WTC11 (cell line): ENCODE results near the gene OR11H6. TPM values are rescaled to one million over a fixed set of nuclear protein-coding genes. Genes with fewer than 3 reads are reported as not detected.
"Not testable (repeated sequence)": the region's sequence is repeated elsewhere in the genome, so short reads cannot be mapped to it uniquely, and the experiment has no call there.

Source experiments
- ATAC-seq: fragments of 200-7000 bp; cut with Tn5 transposase; 2 replicates; pipeline ENCODE4 v1.10.0; 2021; ENCODE audit warnings: mild to moderate bottlenecking, moderate library complexity
- Bru-seq: library from RNA; stranded (reverse); fragments of 400-500 nt; gene quantifications from one replicate; lab custom pipeline; 2021; lab: Mats Ljungman, UMichigan
- CTCF ChIA-PET: fragments of 300-600 bp; sonication (Branson Sonifier 250); formaldehyde crosslinking; loops from one replicate; lab custom pipeline; 2021; ENCODE audit warnings: antibody characterized with exemption; lab: Charles Lee
- POLR2A ChIA-PET: fragments of 350-600 bp; sonication (Branson Sonifier 250); formaldehyde crosslinking; loops from one replicate; lab custom pipeline; 2021; ENCODE audit warnings: antibody characterized with exemption; lab: Charles Lee
- DNase-seq: peaks from one replicate; pipeline ENCODE4 v3.0.0; 2021; ENCODE audit warnings: low spot score
- H3K27ac Mint-ChIP-seq: 2 replicates; pipeline ENCODE4 v1.8.0; 2021; ENCODE audit warnings: mixed read lengths
- H3K27me3 Mint-ChIP-seq: 2 replicates; pipeline ENCODE4 v1.8.0; 2021; ENCODE audit warnings: low read depth, mild to moderate bottlenecking, moderate library complexity, mixed read lengths
- H3K36me3 Mint-ChIP-seq: 2 replicates; pipeline ENCODE4 v1.8.0; 2021; ENCODE audit warnings: mixed read lengths
- H3K4me1 Mint-ChIP-seq: 2 replicates; pipeline ENCODE4 v1.8.0; 2022; ENCODE audit warnings: mixed read lengths
- H3K4me3 Mint-ChIP-seq: 2 replicates; pipeline ENCODE4 v1.8.0; 2021; ENCODE audit warnings: mild to moderate bottlenecking, moderate library complexity, mixed read lengths
- H3K9me3 Mint-ChIP-seq: 2 replicates; pipeline ENCODE4 v1.8.0; 2021; ENCODE audit warnings: mixed read lengths
- CDX4 ChIP-seq: fragments of 250-450 bp; sonication (Bioruptor Pico); IDR thresholded peaks from 2 replicates; pipeline ENCODE4 v1.9.0; 2021; ENCODE audit warnings: moderate library complexity, mild to moderate bottlenecking, inconsistent platforms, borderline replicate concordance
- CTCF ChIP-seq: fragments of 200-600 bp; IDR thresholded peaks from 2 replicates; pipeline ENCODE4 v1.8.0; 2022; ENCODE audit warnings: antibody characterized with exemption
- ETV6 ChIP-seq: sonication (generic); formaldehyde crosslinking; IDR thresholded peaks from 2 replicates; pipeline ENCODE4 v1.8.1; 2022; ENCODE audit warnings: mild to moderate bottlenecking, missing genetic modification reagents
- HMGA2 ChIP-seq: fragments of 250-450 bp; sonication (Bioruptor Pico); IDR thresholded peaks from 2 replicates; pipeline ENCODE4 v1.4.0; 2021; ENCODE audit warnings: mild to moderate bottlenecking, moderate library complexity
- MXD4 ChIP-seq: fragments of 250-450 bp; sonication (Bioruptor Pico); IDR thresholded peaks from 2 replicates; pipeline ENCODE4 v1.8.0; 2021; ENCODE audit warnings: mild to moderate bottlenecking, moderate library complexity, borderline replicate concordance
- NFE2L1 ChIP-seq: sonication (generic); formaldehyde crosslinking; IDR thresholded peaks from 2 replicates; pipeline ENCODE4 v1.8.1; 2023; ENCODE audit warnings: missing genetic modification reagents
- NR2C2 ChIP-seq: sonication (generic); formaldehyde crosslinking; IDR thresholded peaks from 2 replicates; pipeline ENCODE4 v1.8.0; 2022; ENCODE audit warnings: mild to moderate bottlenecking, missing genetic modification reagents
- NR3C1 ChIP-seq: sonication (generic); formaldehyde crosslinking; conservative IDR thresholded peaks from 2 replicates; pipeline ENCODE4 v1.8.1; 2023; ENCODE audit warnings: low read depth, mild to moderate bottlenecking, missing genetic modification reagents
- SMAD3 ChIP-seq: sonication (generic); formaldehyde crosslinking; IDR thresholded peaks from 2 replicates; pipeline ENCODE4 v1.8.0; 2022; ENCODE audit warnings: missing genetic modification reagents, mild to moderate bottlenecking, borderline replicate concordance
- SOX15 ChIP-seq: fragments of 250-450 bp; sonication (Bioruptor Pico); IDR thresholded peaks from 2 replicates; pipeline ENCODE4 v1.9.0; 2021; ENCODE audit warnings: mild to moderate bottlenecking
- TCF7 ChIP-seq: sonication (generic); formaldehyde crosslinking; IDR thresholded peaks from 2 replicates; pipeline ENCODE4 v1.8.0; 2022; ENCODE audit warnings: mild to moderate bottlenecking, low read depth, missing genetic modification reagents, moderate library complexity
- TEAD1 ChIP-seq: sonication (generic); formaldehyde crosslinking; IDR thresholded peaks from 2 replicates; pipeline ENCODE4 v1.8.0; 2022; ENCODE audit warnings: mild to moderate bottlenecking, missing genetic modification reagents
- ZNF671 ChIP-seq: fragments of 250-450 bp; sonication (Bioruptor Pico); IDR thresholded peaks from 2 replicates; pipeline ENCODE4 v1.8.0; 2021; ENCODE audit warnings: mild to moderate bottlenecking
- long read RNA-seq, 3 experiments: library from RNA in 1 of 3; library from capped mRNA in 1 of 3; library from polyadenylated mRNA in 1 of 3; unstranded in 2 of 3; stranded (forward) in 1 of 3; transcript quantifications; one replicate each; pipeline ENCODE4 v2.0.0, GENCODE V29; 2021
- total RNA-seq: library from RNA; stranded (reverse); gene quantifications from 3 replicates; pipeline ENCODE4 v1.2.3, GENCODE V29; 2021
- TF ChIP-seq, protein P1 (sequence below): sonication (generic); formaldehyde crosslinking; IDR thresholded peaks from 2 replicates; pipeline ENCODE4 v1.8.1; 2022; ENCODE audit warnings: low read depth, mild to moderate bottlenecking, moderate library complexity, missing genetic modification reagents, borderline replicate concordance
- TF ChIP-seq, protein P2 (sequence below): sonication (generic); formaldehyde crosslinking; IDR thresholded peaks from 2 replicates; pipeline ENCODE4 v1.8.0; 2022; ENCODE audit warnings: mild to moderate bottlenecking, missing genetic modification reagents
- TF ChIP-seq, protein P3 (sequence below): sonication (generic); formaldehyde crosslinking; conservative IDR thresholded peaks from 2 replicates; pipeline ENCODE4 v1.8.1; 2022; ENCODE audit warnings: mild to moderate bottlenecking, missing genetic modification reagents
- TF ChIP-seq, protein P4 (sequence below): sonication (generic); formaldehyde crosslinking; IDR thresholded peaks from 2 replicates; pipeline ENCODE4 v1.8.0; 2023; ENCODE audit warnings: missing genetic modification reagents, mild to moderate bottlenecking, borderline replicate concordance
- TF ChIP-seq, protein P5 (sequence below): sonication (generic); formaldehyde crosslinking; IDR thresholded peaks from 2 replicates; pipeline ENCODE4 v1.8.0; 2022; ENCODE audit warnings: mild to moderate bottlenecking, missing genetic modification reagents
- TF ChIP-seq, protein P6 (sequence below): fragments of 250-450 bp; sonication (Bioruptor Pico); IDR thresholded peaks from 2 replicates; pipeline ENCODE4 v2.1.2; 2022; ENCODE audit warnings: mild to moderate bottlenecking, moderate library complexity

The OR11H6 gene, protein sequence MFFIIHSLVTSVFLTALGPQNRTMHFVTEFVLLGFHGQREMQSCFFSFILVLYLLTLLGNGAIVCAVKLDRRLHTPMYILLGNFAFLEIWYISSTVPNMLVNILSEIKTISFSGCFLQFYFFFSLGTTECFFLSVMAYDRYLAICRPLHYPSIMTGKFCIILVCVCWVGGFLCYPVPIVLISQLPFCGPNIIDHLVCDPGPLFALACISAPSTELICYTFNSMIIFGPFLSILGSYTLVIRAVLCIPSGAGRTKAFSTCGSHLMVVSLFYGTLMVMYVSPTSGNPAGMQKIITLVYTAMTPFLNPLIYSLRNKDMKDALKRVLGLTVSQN
- total RNA-seq (not detected in 3 replicates), Bru-seq, nascent RNA (not detected)
- long read RNA-seq, experiment 1, result 0 reads
- long read RNA-seq, experiment 2, result 0 reads
- long read RNA-seq, experiment 3, result 0 reads

DNA sequence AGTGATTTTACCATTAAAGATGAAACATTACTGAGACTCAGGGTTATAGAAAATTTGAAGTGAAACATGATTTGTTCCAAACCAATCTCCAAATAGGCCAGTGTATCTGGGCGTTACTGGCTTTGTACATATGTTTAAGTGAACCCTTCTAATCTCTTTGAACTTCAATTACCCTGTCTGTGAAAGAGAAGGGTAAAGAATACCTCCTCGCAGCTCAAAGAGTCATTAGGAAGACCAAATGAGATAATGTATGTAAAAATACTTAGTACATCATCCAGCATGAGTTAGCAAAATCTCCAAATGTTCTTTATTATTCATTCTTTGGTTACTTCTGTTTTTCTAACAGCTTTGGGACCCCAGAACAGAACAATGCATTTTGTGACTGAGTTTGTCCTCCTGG lies at the start of gene OR11H6:
TSS of gene OR11H6 (plus strand) at position 301 of the 400 bp plus-strand sequence. CDS start at position 301, 0 bp downstream.
- POLR2A ChIA-PET, result no interaction called here
- no peak within 1 kb of the TSS for H3K27ac Mint-ChIP-seq
- peaks cover 57% of the 10 kb centered on the region for H3K36me3 Mint-ChIP-seq
- H3K4me1 Mint-ChIP-seq, result no peaks in the 10 kb centered on the region
- H3K27me3 Mint-ChIP-seq, result peaks cover 9% of the 10 kb centered on the region
- TF ChIP-seq ZNF671 (no peak), ETV6 (CRISPR knock-in tag) (no peak), HMGA2 (CRISPR knock-in tag) (no peak), NR2C2 (CRISPR knock-in tag) (no peak), SMAD3 (no peak), NFE2L1 (CRISPR knock-in tag) (no peak), TCF7 (no peak)
- TF ChIP-seq, protein P1, sequence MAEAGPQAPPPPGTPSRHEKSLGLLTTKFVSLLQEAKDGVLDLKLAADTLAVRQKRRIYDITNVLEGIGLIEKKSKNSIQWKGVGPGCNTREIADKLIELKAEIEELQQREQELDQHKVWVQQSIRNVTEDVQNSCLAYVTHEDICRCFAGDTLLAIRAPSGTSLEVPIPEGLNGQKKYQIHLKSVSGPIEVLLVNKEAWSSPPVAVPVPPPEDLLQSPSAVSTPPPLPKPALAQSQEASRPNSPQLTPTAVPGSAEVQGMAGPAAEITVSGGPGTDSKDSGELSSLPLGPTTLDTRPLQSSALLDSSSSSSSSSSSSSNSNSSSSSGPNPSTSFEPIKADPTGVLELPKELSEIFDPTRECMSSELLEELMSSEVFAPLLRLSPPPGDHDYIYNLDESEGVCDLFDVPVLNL (CRISPR knock-in tag), result no peak
- TF ChIP-seq, protein P2, sequence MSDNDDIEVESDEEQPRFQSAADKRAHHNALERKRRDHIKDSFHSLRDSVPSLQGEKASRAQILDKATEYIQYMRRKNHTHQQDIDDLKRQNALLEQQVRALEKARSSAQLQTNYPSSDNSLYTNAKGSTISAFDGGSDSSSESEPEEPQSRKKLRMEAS, result no peak
- TF ChIP-seq, protein P3, sequence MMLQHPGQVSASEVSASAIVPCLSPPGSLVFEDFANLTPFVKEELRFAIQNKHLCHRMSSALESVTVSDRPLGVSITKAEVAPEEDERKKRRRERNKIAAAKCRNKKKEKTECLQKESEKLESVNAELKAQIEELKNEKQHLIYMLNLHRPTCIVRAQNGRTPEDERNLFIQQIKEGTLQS (CRISPR knock-in tag), result no peak
- ATAC-seq (no peak), DNase-seq (no peak)
- CTCF ChIA-PET, result no interaction called here
- H3K4me3 Mint-ChIP-seq, result no peak within 1 kb of the TSS
- peaks cover 80% of the 10 kb centered on the region for H3K9me3 Mint-ChIP-seq

GRCh38 chr14:20174205-20174604 lies 49.3 kb upstream of the OR11H6 start:
- H3K36me3 Mint-ChIP-seq, result peaks cover 48% of the 10 kb centered on the region
- H3K4me1 Mint-ChIP-seq, H3K4me3 Mint-ChIP-seq, CTCF ChIA-PET, ATAC-seq, DNase-seq, H3K27ac Mint-ChIP-seq, POLR2A ChIA-PET: not testable (repeated sequence)
- peaks cover 77% of the 10 kb centered on the region for H3K9me3 Mint-ChIP-seq
- H3K27me3 Mint-ChIP-seq, result peaks cover 14% of the 10 kb centered on the region

- ChIA-PET POLR2A (no interaction called here), CTCF (no interaction called here)
- DNase-seq, result no peak
- TF ChIP-seq, protein P4, sequence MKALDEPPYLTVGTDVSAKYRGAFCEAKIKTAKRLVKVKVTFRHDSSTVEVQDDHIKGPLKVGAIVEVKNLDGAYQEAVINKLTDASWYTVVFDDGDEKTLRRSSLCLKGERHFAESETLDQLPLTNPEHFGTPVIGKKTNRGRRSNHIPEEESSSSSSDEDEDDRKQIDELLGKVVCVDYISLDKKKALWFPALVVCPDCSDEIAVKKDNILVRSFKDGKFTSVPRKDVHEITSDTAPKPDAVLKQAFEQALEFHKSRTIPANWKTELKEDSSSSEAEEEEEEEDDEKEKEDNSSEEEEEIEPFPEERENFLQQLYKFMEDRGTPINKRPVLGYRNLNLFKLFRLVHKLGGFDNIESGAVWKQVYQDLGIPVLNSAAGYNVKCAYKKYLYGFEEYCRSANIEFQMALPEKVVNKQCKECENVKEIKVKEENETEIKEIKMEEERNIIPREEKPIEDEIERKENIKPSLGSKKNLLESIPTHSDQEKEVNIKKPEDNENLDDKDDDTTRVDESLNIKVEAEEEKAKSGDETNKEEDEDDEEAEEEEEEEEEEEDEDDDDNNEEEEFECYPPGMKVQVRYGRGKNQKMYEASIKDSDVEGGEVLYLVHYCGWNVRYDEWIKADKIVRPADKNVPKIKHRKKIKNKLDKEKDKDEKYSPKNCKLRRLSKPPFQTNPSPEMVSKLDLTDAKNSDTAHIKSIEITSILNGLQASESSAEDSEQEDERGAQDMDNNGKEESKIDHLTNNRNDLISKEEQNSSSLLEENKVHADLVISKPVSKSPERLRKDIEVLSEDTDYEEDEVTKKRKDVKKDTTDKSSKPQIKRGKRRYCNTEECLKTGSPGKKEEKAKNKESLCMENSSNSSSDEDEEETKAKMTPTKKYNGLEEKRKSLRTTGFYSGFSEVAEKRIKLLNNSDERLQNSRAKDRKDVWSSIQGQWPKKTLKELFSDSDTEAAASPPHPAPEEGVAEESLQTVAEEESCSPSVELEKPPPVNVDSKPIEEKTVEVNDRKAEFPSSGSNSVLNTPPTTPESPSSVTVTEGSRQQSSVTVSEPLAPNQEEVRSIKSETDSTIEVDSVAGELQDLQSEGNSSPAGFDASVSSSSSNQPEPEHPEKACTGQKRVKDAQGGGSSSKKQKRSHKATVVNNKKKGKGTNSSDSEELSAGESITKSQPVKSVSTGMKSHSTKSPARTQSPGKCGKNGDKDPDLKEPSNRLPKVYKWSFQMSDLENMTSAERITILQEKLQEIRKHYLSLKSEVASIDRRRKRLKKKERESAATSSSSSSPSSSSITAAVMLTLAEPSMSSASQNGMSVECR (CRISPR knock-in tag), result no peak
- TF ChIP-seq NR3C1 (CRISPR knock-in tag) (no peak), MXD4 (CRISPR knock-in tag) (no peak), SOX15 (CRISPR knock-in tag) (no peak), NFE2L1 (CRISPR knock-in tag) (no peak), CTCF (no peak), HMGA2 (CRISPR knock-in tag) (no peak), CDX4 (no peak), TEAD1 (CRISPR knock-in tag) (no peak)
- TF ChIP-seq, protein P5, sequence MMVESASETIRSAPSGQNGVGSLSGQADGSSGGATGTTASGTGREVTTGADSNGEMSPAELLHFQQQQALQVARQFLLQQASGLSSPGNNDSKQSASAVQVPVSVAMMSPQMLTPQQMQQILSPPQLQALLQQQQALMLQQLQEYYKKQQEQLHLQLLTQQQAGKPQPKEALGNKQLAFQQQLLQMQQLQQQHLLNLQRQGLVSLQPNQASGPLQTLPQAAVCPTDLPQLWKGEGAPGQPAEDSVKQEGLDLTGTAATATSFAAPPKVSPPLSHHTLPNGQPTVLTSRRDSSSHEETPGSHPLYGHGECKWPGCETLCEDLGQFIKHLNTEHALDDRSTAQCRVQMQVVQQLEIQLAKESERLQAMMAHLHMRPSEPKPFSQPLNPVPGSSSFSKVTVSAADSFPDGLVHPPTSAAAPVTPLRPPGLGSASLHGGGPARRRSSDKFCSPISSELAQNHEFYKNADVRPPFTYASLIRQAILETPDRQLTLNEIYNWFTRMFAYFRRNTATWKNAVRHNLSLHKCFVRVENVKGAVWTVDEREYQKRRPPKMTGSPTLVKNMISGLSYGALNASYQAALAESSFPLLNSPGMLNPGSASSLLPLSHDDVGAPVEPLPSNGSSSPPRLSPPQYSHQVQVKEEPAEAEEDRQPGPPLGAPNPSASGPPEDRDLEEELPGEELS (CRISPR knock-in tag), result no peak
- TF ChIP-seq, protein P6, sequence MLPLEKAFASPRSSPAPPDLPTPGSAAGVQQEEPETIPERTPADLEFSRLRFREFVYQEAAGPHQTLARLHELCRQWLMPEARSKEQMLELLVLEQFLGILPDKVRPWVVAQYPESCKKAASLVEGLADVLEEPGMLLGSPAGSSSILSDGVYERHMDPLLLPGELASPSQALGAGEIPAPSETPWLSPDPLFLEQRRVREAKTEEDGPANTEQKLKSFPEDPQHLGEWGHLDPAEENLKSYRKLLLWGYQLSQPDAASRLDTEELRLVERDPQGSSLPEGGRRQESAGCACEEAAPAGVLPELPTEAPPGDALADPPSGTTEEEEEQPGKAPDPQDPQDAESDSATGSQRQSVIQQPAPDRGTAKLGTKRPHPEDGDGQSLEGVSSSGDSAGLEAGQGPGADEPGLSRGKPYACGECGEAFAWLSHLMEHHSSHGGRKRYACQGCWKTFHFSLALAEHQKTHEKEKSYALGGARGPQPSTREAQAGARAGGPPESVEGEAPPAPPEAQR (CRISPR knock-in tag), result no peak
Observed at GRCh38 chr14:20176330-20176729, 47.2 kb upstream of the OR11H6 start.

More at GRCh38 chr14:20176330-20176729, 47.2 kb upstream of the OR11H6 start:
- H3K36me3 Mint-ChIP-seq, result peaks cover 55% of the 10 kb centered on the region
- H3K4me1 Mint-ChIP-seq, result no peaks in the 10 kb centered on the region
- H3K4me3 Mint-ChIP-seq, result no peak overlapping the region
- peaks cover 85% of the 10 kb centered on the region for H3K9me3 Mint-ChIP-seq
- ATAC-seq, result no peak
- H3K27me3 Mint-ChIP-seq, result peaks cover 9% of the 10 kb centered on the region
- H3K27ac Mint-ChIP-seq, result no peak overlapping the region
